Adrenal gland (tissue), 12 donors: ENCODE measurements around the gene SUGP1. TPM values are rescaled to one million over a fixed set of nuclear protein-coding genes. Genes with fewer than 3 reads are reported as not detected.
"Not testable (repeated sequence)": the region's sequence is repeated elsewhere in the genome, so short reads cannot be mapped to it uniquely, and the experiment has no call there.

Experiments used
- DNase-seq, 7 donors: peaks; one replicate each; pipeline ENCODE4 v3.0.0-alpha.2; 2019 to 2020
- H3K27ac ChIP-seq, 5 donors: fragments of 200-600 bp; sonication (generic) in 4 of 5; 1 replicate in 3 of 5; 2 replicates in 2 of 5; pipeline versions ENCODE4 v1.5.1 to v1.8.0; 2016 to 2020; ENCODE audit warnings: mild to moderate bottlenecking in 1 of 5
- H3K27me3 ChIP-seq: fragments of 200-600 bp; 2 replicates; pipeline ENCODE4 v1.8.0; 2021
- H3K36me3 ChIP-seq, 2 donors: fragments of 200-600 bp; replicated peaks in 1 of 2; 1 replicate in 1 of 2; 2 replicates in 1 of 2; pipeline versions ENCODE4 v1.5.1 to v1.8.0; 2018 to 2022
- H3K4me1 ChIP-seq, 2 donors: fragments of 200-600 bp; replicated peaks in 1 of 2; 1 replicate in 1 of 2; 2 replicates in 1 of 2; pipeline versions ENCODE4 v1.5.1 to v1.8.0; 2018 to 2021
- H3K4me3 ChIP-seq, 4 donors: fragments of 200-600 bp; sonication (generic) in 3 of 4; one replicate each; pipeline ENCODE4 v1.5.1; 2016 to 2018
- H3K9me3 ChIP-seq, 3 donors: fragments of 200-600 bp; sonication (generic) in 1 of 3; replicated peaks in 1 of 3; 1 replicate in 2 of 3; 2 replicates in 1 of 3; pipeline versions ENCODE4 v1.5.1 to v1.8.0; 2016 to 2021
- CTCF ChIP-seq, 6 experiments: fragments of 450-650 bp in 4 of 6; fragments of 200-600 bp in 2 of 6; sonication (generic) in 1 of 6; IDR thresholded peaks; 1 replicate in 5 of 6; 2 replicates in 1 of 6; pipeline versions ENCODE4 v1.5.1 to v1.8.0; 2016 to 2021; ENCODE audit warnings: antibody characterized with exemption in 6 of 6, mild to moderate bottlenecking in 2 of 6, moderate library complexity in 1 of 6
- POLR2A ChIP-seq, 2 donors: fragments of 450-650 bp; IDR thresholded peaks; one replicate each; pipeline ENCODE4 v1.6.1; 2017; ENCODE audit warnings: antibody characterized with exemption in 2 of 2, mild to moderate bottlenecking in 2 of 2, moderate library complexity in 1 of 2
- WGBS, 4 donors: extraction: QIAGEN DNeasy Blood & Tissue Kit in 2 of 4; methylation state at CpG; one replicate each; pipeline versions ENCODE4 v1.1.5 to v1.1.7; 2013 to 2017; 5-methylcytosine and 5-hydroxymethylcytosine counted together
- intact Hi-C, 2 donors: fragments of 100-400 bp; cut with DNase I; formaldehyde crosslinking; loops; one replicate each; pipeline versions ENCODE4 v1.14.1 to v1.15.0; 2022 to 2023
- polyA plus RNA-seq, 3 donors: library from polyadenylated mRNA; stranded (reverse); fragments of 200-250 nt in 2 of 3; fragments of 350-450 nt in 1 of 3; fragmentation: Illumina TruSeq in 1 of 3; extraction: RNeasy Lipid Tissue Mini Kit (QIAGEN cat#74804) in 1 of 3; gene quantifications; one replicate each; pipeline ENCODE4 v1.2.3, GENCODE V29; 2013 to 2014
- total RNA-seq, 9 donors: library from RNA; depleted of rRNA in 4 of 9; stranded (reverse); fragments of >200 nt in 4 of 9; fragments of 120-200 nt in 1 of 9; fragmentation: NEBNext Ultra II Directional in 1 of 9; extraction: Animal tissue kit (Norgen Biotek cat#: 25700) in 1 of 9; gene quantifications; one replicate each; pipeline versions ENCODE4 v1.1.0 to v1.2.4, GENCODE V29; 2013 to 2023
- donor health status: healthy with polysubstance abuse.
- donor health status: Bipolar disorder and iron deficiency.
- donor health status: DM: yes; HTN: yes; CAD: no.
- donor health status: DM: no; HTN: no; CAD: no.
- donor health status: DM: no; HTN: no; CAD: no.
- donor health status: DM: yes; HTN: yes; CAD: no.

SUGP1 gene
- total and polyA plus RNA-seq, 12 donors = 25.5 to 130 (median 60.5) TPM

GRCh38 chr19:19257137-19257536 is 63.2 kb downstream of the SUGP1 start:
- no peaks in the 10 kb centered on the region for H3K36me3 ChIP-seq
- intact Hi-C loops = no loop called here
- H3K4me3 ChIP-seq = no peak overlapping the region
- H3K27me3 ChIP-seq = peaks cover 3% of the 10 kb centered on the region
- no peaks in the 10 kb centered on the region for H3K9me3 ChIP-seq
- DNase-seq = no peak
- H3K27ac ChIP-seq = no peak overlapping the region
- 17 to 61% (median 51%) methylated on average over 5 to 14 of the region's 14 CpGs for WGBS, 4 donors
- peaks cover 0 to 6% of the 10 kb centered on the region in 2 donors for H3K4me1 ChIP-seq
- TF ChIP-seq POLR2A (IDR thresholded peaks at IDR 0.05) (no peak), CTCF (IDR thresholded peaks at IDR 0.05) (no peak)

GRCh38 chr19:19256072-19256969 is 64.0 kb downstream of the SUGP1 start:
- Histone ChIP-seq H3K36me3 (no peaks in the 10 kb centered on the region), H3K27me3 (peaks cover 2% of the 10 kb centered on the region), H3K4me1 (peaks cover 0 to 2% of the 10 kb centered on the region in 2 donors), H3K9me3 (no peaks in the 10 kb centered on the region), H3K27ac (no peak overlapping the region), H3K4me3 (no peak overlapping the region)
- 55 to 67% (median 58%) methylated on average over 14 to 17 of the region's 17 CpGs for WGBS, 4 donors
- DNase-seq = no peak
- intact Hi-C loops = no loop called here
- TF ChIP-seq POLR2A (IDR thresholded peaks at IDR 0.05) = no peak
- no peak for TF ChIP-seq CTCF (IDR thresholded peaks at IDR 0.05)

GRCh38 chr19:19253409-19253808 is 66.9 kb downstream of the SUGP1 start:
- H3K27ac ChIP-seq, H3K4me3 ChIP-seq, H3K27me3 ChIP-seq, H3K36me3 ChIP-seq, H3K9me3 ChIP-seq, intact Hi-C loops, DNase-seq, H3K4me1 ChIP-seq: not testable (repeated sequence)
- 73 to 82% (median 78%) methylated on average over 6 of the region's 6 CpGs for WGBS, 4 donors

- H3K36me3 ChIP-seq = no peaks in the 10 kb centered on the region
- no peaks in the 10 kb centered on the region for H3K4me1 ChIP-seq
- no peak overlapping the region for H3K4me3 ChIP-seq
- no peaks in the 10 kb centered on the region for H3K9me3 ChIP-seq
- 49 to 57% (median 53%) methylated on average over 5 of the region's 5 CpGs for WGBS, 4 donors
- H3K27me3 ChIP-seq = no peaks in the 10 kb centered on the region
- DNase-seq = no peak
- TF ChIP-seq CTCF (IDR thresholded peaks at IDR 0.05) = no peak
- TF ChIP-seq POLR2A (IDR thresholded peaks at IDR 0.05) = no peak
- intact Hi-C loops = no loop called here
- H3K27ac ChIP-seq = no peak overlapping the region
Observed at GRCh38 chr19:19250196-19250801, 70.0 kb downstream of the SUGP1 start.
